Esophagus muscularis mucosa (tissue), 3 donors: ENCODE results near the gene CPED1.

ENCODE experiments used
- POLR2AphosphoS5 ChIP-seq, 2 donors: sonication (generic); formaldehyde crosslinking; IDR thresholded peaks; one replicate each; pipeline ENCODE4 v1.6.1; 2017; ENCODE audit warnings: antibody characterized with exemption in 2 of 2
- TF ChIP-seq, protein P1 (sequence below), 3 experiments: fragments of 200-600 bp in 2 of 3; fragments of 450-650 bp in 1 of 3; sonication (generic) in 2 of 3; IDR thresholded peaks; one replicate each; pipeline ENCODE4 v1.5.1; 2017 to 2019; ENCODE audit warnings: antibody characterized with exemption in 3 of 3, mild to moderate bottlenecking in 2 of 3, moderate library complexity in 1 of 3

GRCh38 chr7:120973849-120974248 lies 14.7 kb upstream of the CPED1 start:
- TF ChIP-seq, protein P1, sequence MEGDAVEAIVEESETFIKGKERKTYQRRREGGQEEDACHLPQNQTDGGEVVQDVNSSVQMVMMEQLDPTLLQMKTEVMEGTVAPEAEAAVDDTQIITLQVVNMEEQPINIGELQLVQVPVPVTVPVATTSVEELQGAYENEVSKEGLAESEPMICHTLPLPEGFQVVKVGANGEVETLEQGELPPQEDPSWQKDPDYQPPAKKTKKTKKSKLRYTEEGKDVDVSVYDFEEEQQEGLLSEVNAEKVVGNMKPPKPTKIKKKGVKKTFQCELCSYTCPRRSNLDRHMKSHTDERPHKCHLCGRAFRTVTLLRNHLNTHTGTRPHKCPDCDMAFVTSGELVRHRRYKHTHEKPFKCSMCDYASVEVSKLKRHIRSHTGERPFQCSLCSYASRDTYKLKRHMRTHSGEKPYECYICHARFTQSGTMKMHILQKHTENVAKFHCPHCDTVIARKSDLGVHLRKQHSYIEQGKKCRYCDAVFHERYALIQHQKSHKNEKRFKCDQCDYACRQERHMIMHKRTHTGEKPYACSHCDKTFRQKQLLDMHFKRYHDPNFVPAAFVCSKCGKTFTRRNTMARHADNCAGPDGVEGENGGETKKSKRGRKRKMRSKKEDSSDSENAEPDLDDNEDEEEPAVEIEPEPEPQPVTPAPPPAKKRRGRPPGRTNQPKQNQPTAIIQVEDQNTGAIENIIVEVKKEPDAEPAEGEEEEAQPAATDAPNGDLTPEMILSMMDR (IDR thresholded peaks at IDR 0.05), result no peak
- TF ChIP-seq POLR2AphosphoS5 (IDR thresholded peaks at IDR 0.05), result no peak
